ENCODE data around the gene JMJD7. TPM values are rescaled to one million over a fixed set of nuclear protein-coding genes. Genes with fewer than 3 reads are reported as not detected.
A peak's percentile ranks its signal among the peaks of the same experiment; 100 is the strongest.

The JMJD7 gene
- total RNA-seq, 4 donors from 2014 or later, result 20.4 to 36.9 (median 30.5) TPM

DNA sequence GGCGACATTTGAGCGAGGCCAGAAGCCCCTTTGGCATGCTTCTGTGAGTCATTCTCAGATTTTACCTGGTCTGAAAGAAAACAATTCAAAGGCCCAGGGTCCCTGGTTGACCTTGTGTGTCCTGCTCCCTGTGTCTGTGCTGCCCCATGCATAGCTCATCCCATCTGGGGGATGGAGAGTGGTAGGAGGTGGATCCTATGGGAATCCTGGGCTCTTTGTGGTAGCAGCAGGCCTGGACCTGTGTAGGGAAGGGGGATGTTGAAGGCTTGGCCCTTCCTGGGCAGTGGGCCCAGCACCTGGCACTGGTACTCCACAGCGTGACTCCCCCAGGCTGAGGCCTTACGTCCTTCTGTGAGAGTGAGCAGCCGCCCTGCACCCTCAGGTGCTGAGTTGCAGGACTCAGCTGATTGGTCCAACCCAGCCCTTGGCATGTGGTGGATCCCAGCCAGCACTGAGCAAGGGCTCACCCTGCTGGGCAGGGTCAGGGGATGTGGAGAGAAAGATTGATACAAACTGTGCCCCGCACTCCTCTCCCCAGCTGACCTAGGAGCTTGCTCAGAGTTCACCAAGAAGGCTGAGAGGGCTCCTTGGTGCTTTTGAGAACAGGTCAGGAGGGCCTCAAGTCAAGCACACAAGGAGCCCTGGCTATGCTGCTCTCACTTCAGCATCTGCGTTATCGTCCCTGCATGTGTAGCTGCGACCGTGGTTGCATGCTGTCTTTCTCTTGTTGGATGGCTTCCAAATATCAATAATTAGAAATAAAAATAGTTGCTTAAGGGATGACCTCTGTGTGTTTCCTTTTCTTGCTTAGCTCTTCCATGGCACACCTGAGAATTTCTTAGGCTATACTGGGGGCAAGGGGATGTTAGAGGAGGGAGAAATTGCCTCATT is 21.4 kb upstream of the JMJD7 start:
- intact Hi-C loops (cut with DNase I), result no loop called here
- WGBS, 2 donors, result 48 to 62% methylated on average over 6 of the region's 10 CpGs
- Histone ChIP-seq H3K9me3 (no peaks in the 10 kb centered on the region), H3K27me3 (no peaks in the 10 kb centered on the region), H3K36me3 (peaks cover 0 to 16% (median 4%) of the 10 kb centered on the region in 3 donors), H3K27ac (peak overlapping the region; percentile 81 to 88 (median 87)), H3K4me3 (no peak overlapping the region), H3K4me1 (peaks cover 29 to 89% (median 55%) of the 10 kb centered on the region in 3 donors)
- TF ChIP-seq POLR2A (IDR thresholded peaks at IDR 0.05) (no peak), CTCF (IDR thresholded peaks at IDR 0.05) (peak in 3 of 6 experiments; percentile 12 to 43 (median 41))
- no peak for DNase-seq

DNA sequence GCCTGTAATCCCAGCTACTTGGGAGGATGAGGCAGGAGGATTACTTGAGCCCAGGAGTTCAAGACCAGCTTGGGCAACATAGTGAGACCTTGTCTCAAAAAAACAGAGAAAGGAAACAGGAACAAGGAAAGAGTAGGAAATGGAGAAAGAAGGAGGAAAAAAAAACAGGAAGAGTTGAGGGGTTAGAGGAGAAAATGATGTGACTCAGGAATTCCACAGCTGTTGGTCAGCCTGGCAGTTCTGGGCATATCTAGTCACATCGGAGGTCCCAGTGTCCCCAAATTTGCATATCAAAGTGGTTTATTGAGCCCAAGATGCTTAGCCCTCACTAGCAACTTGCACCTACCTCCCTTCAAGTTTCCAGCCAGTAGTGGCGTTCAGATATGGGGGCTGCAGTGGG is 18.8 kb upstream of the JMJD7 start:
- H3K27me3 ChIP-seq, result no peaks in the 10 kb centered on the region
- peaks cover 23 to 68% (median 43%) of the 10 kb centered on the region in 3 donors for H3K4me1 ChIP-seq
- DNase-seq, result no peak
- intact Hi-C loops (cut with DNase I), result no loop called here
- 58 to 70% methylated on average over 2 of the region's 2 CpGs for WGBS, 2 donors
- H3K9me3 ChIP-seq, result no peaks in the 10 kb centered on the region
- peaks cover 10 to 40% (median 15%) of the 10 kb centered on the region in 3 donors for H3K36me3 ChIP-seq
- H3K27ac ChIP-seq, result peak overlapping the region in 1 of 4 donors; percentile 54
- no peak overlapping the region for H3K4me3 ChIP-seq
- TF ChIP-seq CTCF (IDR thresholded peaks at IDR 0.05) (no peak), POLR2A (IDR thresholded peaks at IDR 0.05) (no peak)

GRCh38 chr15:41809526-41810220 is 18.2 kb upstream of the JMJD7 start:
- TF ChIP-seq CTCF (IDR thresholded peaks at IDR 0.05) (no peak), POLR2A (IDR thresholded peaks at IDR 0.05) (no peak)
- H3K4me1 ChIP-seq, result peaks cover 23 to 62% (median 37%) of the 10 kb centered on the region in 3 donors
- peak overlapping the region in 2 of 4 donors; percentile 22 to 54 for H3K27ac ChIP-seq
- DNase-seq, result no peak
- H3K9me3 ChIP-seq, result no peaks in the 10 kb centered on the region
- peaks cover 15 to 45% (median 15%) of the 10 kb centered on the region in 3 donors for H3K36me3 ChIP-seq
- intact Hi-C loops (cut with DNase I), result loop anchor here (2.0 kb wide), 1 partner anchor 35 kb away; the partner anchor contains the start of gene MAPKBP1
- H3K27me3 ChIP-seq, result no peaks in the 10 kb centered on the region
- WGBS, 2 donors, result 49 to 53% methylated on average over 7 to 11 of the region's 12 CpGs
- H3K4me3 ChIP-seq, result no peak overlapping the region

- intact Hi-C loops (cut with DNase I), result loop anchor here (2.0 kb wide), 1 partner anchor 36 kb away; the partner anchor contains the start of gene MAPKBP1
- no peaks in the 10 kb centered on the region for H3K9me3 ChIP-seq
- 80 to 86% methylated on average over 3 to 5 of the region's 5 CpGs for WGBS, 2 donors
- H3K4me1 ChIP-seq, result peaks cover 13 to 50% (median 25%) of the 10 kb centered on the region in 3 donors
- peak overlapping the region in 2 of 4 donors; percentile 36 to 54 for H3K27ac ChIP-seq
- no peaks in the 10 kb centered on the region for H3K27me3 ChIP-seq
- TF ChIP-seq CTCF (IDR thresholded peaks at IDR 0.05), result peak in 1 of 6 experiments; percentile 7
- TF ChIP-seq POLR2A (IDR thresholded peaks at IDR 0.05), result no peak
- H3K4me3 ChIP-seq, result no peak overlapping the region
- no peak for DNase-seq
- H3K36me3 ChIP-seq, result peaks cover 15 to 57% (median 23%) of the 10 kb centered on the region in 3 donors
Observed at GRCh38 chr15:41810651-41811431, 17.1 kb upstream of the JMJD7 start.
